Bronchial epithelial cell (primary cell): Measurements from ENCODE around the gene SIGLEC9. TPM values are rescaled to one million over a fixed set of nuclear protein-coding genes. Genes with fewer than 3 reads are reported as not detected.

ENCODE experiments used
- DNase-seq: peaks from one replicate; pipeline ENCODE4 v3.0.0-alpha.2; 2010; ENCODE audit warnings: low read depth
- FAIRE-seq: peaks from 2 replicates; lab custom pipeline; 2011; peaks lifted over from hg19 to GRCh38; lab: Jason Lieb, UNC
- H3K27me3 ChIP-seq: 2 replicates; pipeline ENCODE4 v1.5.1; 2011; ENCODE audit warnings: low read length; ENCODE audit not compliant: control insufficient read depth, insufficient read depth
- H3K36me3 ChIP-seq: 2 replicates; pipeline ENCODE4 v1.5.1; 2011; ENCODE audit warnings: low read length; ENCODE audit not compliant: control insufficient read depth, insufficient read depth
- H3K4me3 ChIP-seq: 2 replicates; pipeline ENCODE4 v1.5.1; 2011; ENCODE audit warnings: mild to moderate bottlenecking, low read depth, low read length, control low read depth
- total RNA-seq: library from RNA; depleted of rRNA; stranded (reverse); fragments of >200 nt; gene quantifications from 2 replicates; pipeline ENCODE4 v1.2.1, GENCODE V29; 2014
- TF ChIP-seq, protein P1 (sequence below): IDR thresholded peaks from 2 replicates; pipeline ENCODE4 v1.5.1; 2011; ENCODE audit warnings: mild to moderate bottlenecking, moderate library complexity, low read length, control low read depth, inconsistent platforms; ENCODE audit not compliant: insufficient read depth, severe bottlenecking

The SIGLEC9 gene
- total RNA-seq, 1 donor from 2014 or later = not detected

DNA sequence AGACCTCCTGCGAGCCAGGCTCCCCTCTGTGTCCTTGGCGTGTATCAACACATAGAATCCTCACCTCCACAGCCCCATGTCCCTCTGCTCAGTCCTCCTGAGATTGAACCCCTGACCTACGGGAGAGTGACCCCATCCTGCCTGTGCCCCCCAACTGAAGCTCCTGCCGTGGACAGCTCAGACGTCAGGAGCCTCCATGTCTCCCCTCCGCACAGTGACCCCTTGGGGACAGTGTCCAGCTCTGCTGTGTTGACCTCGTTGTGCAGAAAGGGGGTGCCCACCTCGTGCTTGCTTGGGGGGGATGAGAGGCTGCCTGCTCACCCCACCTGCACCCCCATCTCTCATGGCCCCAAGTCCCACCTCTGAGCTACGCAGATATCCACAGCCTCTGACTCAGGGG lies 490 bp upstream of the SIGLEC9 start:
- Histone ChIP-seq H3K36me3 (no peaks in the 10 kb centered on the region), H3K4me3 (no peak overlapping the region), H3K27me3 (no peaks in the 10 kb centered on the region)
- FAIRE-seq = no peak
- no peak for DNase-seq
- TF ChIP-seq, protein P1, sequence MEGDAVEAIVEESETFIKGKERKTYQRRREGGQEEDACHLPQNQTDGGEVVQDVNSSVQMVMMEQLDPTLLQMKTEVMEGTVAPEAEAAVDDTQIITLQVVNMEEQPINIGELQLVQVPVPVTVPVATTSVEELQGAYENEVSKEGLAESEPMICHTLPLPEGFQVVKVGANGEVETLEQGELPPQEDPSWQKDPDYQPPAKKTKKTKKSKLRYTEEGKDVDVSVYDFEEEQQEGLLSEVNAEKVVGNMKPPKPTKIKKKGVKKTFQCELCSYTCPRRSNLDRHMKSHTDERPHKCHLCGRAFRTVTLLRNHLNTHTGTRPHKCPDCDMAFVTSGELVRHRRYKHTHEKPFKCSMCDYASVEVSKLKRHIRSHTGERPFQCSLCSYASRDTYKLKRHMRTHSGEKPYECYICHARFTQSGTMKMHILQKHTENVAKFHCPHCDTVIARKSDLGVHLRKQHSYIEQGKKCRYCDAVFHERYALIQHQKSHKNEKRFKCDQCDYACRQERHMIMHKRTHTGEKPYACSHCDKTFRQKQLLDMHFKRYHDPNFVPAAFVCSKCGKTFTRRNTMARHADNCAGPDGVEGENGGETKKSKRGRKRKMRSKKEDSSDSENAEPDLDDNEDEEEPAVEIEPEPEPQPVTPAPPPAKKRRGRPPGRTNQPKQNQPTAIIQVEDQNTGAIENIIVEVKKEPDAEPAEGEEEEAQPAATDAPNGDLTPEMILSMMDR = no peak

DNA sequence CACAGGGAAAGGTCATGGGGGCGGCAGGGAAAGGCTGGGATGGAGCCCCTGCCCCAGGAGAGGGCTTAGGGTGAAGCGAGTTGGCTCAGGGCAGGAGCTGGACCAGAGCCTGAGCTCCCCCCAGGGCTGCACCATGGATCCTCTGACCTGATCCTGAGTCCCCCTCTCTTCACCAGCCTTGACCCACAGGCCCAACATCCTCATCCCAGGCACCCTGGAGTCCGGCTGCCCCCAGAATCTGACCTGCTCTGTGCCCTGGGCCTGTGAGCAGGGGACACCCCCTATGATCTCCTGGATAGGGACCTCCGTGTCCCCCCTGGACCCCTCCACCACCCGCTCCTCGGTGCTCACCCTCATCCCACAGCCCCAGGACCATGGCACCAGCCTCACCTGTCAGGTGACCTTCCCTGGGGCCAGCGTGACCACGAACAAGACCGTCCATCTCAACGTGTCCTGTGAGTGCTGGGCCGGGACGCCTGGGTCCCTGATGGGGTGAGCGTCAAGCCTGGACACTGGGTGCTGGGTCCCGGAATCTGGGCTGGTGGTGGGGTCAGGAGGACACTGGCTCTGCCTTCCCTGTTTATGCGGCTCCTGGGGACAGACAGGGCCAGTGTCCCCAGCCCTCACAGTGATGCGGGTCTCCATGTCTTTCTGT lies 842 bp downstream of the SIGLEC9 start:
- no peak overlapping the region for H3K4me3 ChIP-seq

DNA sequence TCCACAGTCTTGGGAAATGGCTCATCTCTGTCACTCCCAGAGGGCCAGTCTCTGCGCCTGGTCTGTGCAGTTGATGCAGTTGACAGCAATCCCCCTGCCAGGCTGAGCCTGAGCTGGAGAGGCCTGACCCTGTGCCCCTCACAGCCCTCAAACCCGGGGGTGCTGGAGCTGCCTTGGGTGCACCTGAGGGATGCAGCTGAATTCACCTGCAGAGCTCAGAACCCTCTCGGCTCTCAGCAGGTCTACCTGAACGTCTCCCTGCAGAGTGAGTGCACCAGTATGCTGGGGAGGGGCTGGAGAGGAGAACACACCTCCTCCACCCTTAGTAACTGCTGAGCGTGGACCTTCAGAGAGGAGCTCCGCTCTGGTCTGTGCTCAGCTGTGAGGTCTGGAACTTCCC lies 2.3 kb downstream of the SIGLEC9 start:
- FAIRE-seq (no peak), DNase-seq (no peak)
- H3K36me3 ChIP-seq = no peaks in the 10 kb centered on the region
- TF ChIP-seq, protein P1 = no peak
- H3K4me3 ChIP-seq = no peak overlapping the region
- no peaks in the 10 kb centered on the region for H3K27me3 ChIP-seq

More for the DNA sequence above, 842 bp downstream of the SIGLEC9 start:
- no peaks in the 10 kb centered on the region for H3K36me3 ChIP-seq
- DNase-seq (no peak), FAIRE-seq (no peak)
- H3K27me3 ChIP-seq = no peaks in the 10 kb centered on the region
- TF ChIP-seq, protein P1 = no peak

DNA sequence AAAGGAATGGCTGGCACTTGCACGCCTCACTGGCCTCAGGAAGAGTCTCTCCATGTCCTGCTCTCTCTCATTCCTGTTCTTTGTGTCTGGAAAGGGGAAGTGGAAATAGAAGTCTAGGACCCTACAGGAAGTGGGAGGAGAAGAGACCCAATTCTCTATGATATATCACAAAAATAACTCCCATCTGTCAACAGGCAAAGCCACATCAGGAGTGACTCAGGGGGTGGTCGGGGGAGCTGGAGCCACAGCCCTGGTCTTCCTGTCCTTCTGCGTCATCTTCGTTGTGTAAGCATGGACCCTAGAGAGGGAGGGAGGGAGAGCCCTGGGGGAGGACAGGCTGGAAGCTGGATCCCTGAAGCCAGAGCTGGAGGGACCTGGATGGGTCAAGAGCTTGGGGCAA lies 3.0 kb downstream of the SIGLEC9 start:
- no peak for DNase-seq
- Histone ChIP-seq H3K4me3 (no peak overlapping the region), H3K36me3 (no peaks in the 10 kb centered on the region), H3K27me3 (no peaks in the 10 kb centered on the region)
- TF ChIP-seq, protein P1 = no peak
- FAIRE-seq = no peak

DNA sequence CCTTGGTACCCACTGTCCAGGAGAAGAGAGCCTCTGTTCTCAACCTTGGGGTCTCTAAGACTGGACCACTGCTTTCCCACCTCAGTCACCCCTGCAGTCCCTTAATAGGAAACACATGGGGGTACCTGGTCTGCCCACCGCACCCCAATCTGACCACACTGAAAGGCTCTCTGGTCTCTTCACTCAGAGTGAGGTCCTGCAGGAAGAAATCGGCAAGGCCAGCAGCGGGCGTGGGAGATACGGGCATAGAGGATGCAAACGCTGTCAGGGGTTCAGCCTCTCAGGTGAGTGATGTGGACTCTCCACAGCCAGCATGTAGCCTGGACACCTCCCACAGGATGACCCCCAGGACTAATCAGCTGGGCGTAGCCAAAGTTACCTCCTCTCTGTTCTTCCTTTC lies 3.5 kb downstream of the SIGLEC9 start:
- DNase-seq (no peak), FAIRE-seq (no peak)
- no peak overlapping the region for H3K4me3 ChIP-seq
- no peaks in the 10 kb centered on the region for H3K36me3 ChIP-seq
- TF ChIP-seq, protein P1 = no peak
- no peaks in the 10 kb centered on the region for H3K27me3 ChIP-seq

DNA sequence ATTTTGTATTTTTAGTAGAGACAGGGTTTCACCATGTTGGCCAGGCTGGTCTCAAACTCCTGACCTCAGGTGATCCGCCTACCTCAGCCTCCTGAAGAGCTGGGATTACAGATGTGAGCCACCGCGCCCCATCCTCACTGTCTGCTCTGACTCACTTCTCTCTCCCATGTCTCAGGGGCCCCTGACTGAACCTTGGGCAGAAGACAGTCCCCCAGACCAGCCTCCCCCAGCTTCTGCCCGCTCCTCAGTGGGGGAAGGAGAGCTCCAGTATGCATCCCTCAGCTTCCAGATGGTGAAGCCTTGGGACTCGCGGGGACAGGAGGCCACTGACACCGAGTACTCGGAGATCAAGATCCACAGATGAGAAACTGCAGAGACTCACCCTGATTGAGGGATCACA lies 5.0 kb downstream of the SIGLEC9 start:
- Histone ChIP-seq H3K27me3 (no peaks in the 10 kb centered on the region), H3K36me3 (no peaks in the 10 kb centered on the region), H3K4me3 (no peak overlapping the region)
- TF ChIP-seq, protein P1 = no peak
- DNase-seq (no peak), FAIRE-seq (no peak)
